Endothelial cell of umbilical vein (primary cell): ENCODE results near the gene SHOX. TPM values are rescaled to one million over a fixed set of nuclear protein-coding genes. Genes with fewer than 3 reads are reported as not detected.

ENCODE experiments used
- BruUV-seq: library from RNA; stranded (reverse); fragments of 400-500 nt; replicated peaks from 2 replicates; lab custom pipeline; 2021; lab: Mats Ljungman, UMichigan
- CTCF ChIA-PET: fragments of 300-600, 350-600 bp; sonication (Branson Sonifier 250); formaldehyde crosslinking; loops from one replicate; lab custom pipeline; 2021; ENCODE audit warnings: antibody characterized with exemption, inconsistent platforms; lab: Charles Lee
- POLR2A ChIA-PET: fragments of 300-600, 350-600 bp; sonication (Branson Sonifier 250); formaldehyde crosslinking; loops from one replicate; lab custom pipeline; 2021; ENCODE audit warnings: antibody characterized with exemption, inconsistent platforms; lab: Charles Lee
- DNase-seq: peaks from one replicate; pipeline ENCODE4 v3.0.0-alpha.2; 2011; ENCODE audit warnings: low read depth, low spot score
- FAIRE-seq: peaks from 2 replicates; lab custom pipeline; 2011; peaks lifted over from hg19 to GRCh38; lab: Jason Lieb, UNC
- H2AFZ ChIP-seq: 2 replicates; pipeline ENCODE4 v1.6.0; 2012; ENCODE audit warnings: low read depth, low read length, control low read depth, inconsistent platforms
- H3K27ac ChIP-seq: 2 replicates; pipeline ENCODE4 v1.5.1; 2011; ENCODE audit warnings: low read depth, mild to moderate bottlenecking, control low read depth, low read length, moderate library complexity; ENCODE audit not compliant: insufficient read depth
- H3K27me3 ChIP-seq, 2 experiments: 2 replicates each; pipeline versions ENCODE4 v1.6.0 to v1.6.1; 2011; ENCODE audit warnings: low read length in 2 of 2, mixed read lengths in 1 of 2; ENCODE audit not compliant: control insufficient read depth in 2 of 2, insufficient read depth in 2 of 2
- H3K36me3 ChIP-seq, 2 experiments: 2 replicates in 1 of 2; 3 replicates in 1 of 2; pipeline ENCODE4 v1.5.1; 2011; ENCODE audit warnings: low read length in 2 of 2, mild to moderate bottlenecking in 1 of 2, moderate library complexity in 1 of 2; ENCODE audit not compliant: control insufficient read depth in 2 of 2, insufficient read depth in 2 of 2; ENCODE audit errors: extremely low read depth in 1 of 2
- H3K4me1 ChIP-seq: 3 replicates; pipeline ENCODE4 v1.5.1; 2011; ENCODE audit warnings: mild to moderate bottlenecking, low read length; ENCODE audit not compliant: control insufficient read depth, insufficient read depth; ENCODE audit errors: extremely low read depth
- H3K4me2 ChIP-seq: 2 replicates; pipeline ENCODE4 v1.6.1; 2011; ENCODE audit warnings: low read length, control low read depth, mixed read lengths; ENCODE audit not compliant: insufficient read depth
- H3K4me3 ChIP-seq, 3 experiments: fragments of 200-600 bp in 1 of 3; sonication (generic), shearing (Covaris generic) in 1 of 3; replicated peaks in 1 of 3; 2 replicates each; pipeline ENCODE4 v1.5.1; 2011 to 2016; ENCODE audit warnings: control low read depth in 3 of 3, low read length in 3 of 3, mild to moderate bottlenecking in 2 of 3, inconsistent platforms in 1 of 3, low read depth in 1 of 3, moderate library complexity in 1 of 3; ENCODE audit not compliant: insufficient read depth in 1 of 3
- H3K79me2 ChIP-seq: 2 replicates; pipeline ENCODE4 v1.6.0; 2012; ENCODE audit warnings: low read length, inconsistent platforms; ENCODE audit not compliant: control insufficient read depth, insufficient read depth
- H3K9ac ChIP-seq: replicated peaks from 2 replicates; pipeline ENCODE3; 2011; ENCODE audit warnings: low read length, control low read depth; ENCODE audit not compliant: insufficient read depth; ENCODE audit errors: extremely low read depth
- H3K9me1 ChIP-seq: replicated peaks from 3 replicates; pipeline ENCODE4 v1.6.0; 2011; ENCODE audit warnings: mild to moderate bottlenecking, low read length; ENCODE audit not compliant: control insufficient read depth, insufficient read depth; ENCODE audit errors: extremely low read depth
- H3K9me3 ChIP-seq: replicated peaks from 2 replicates; pipeline ENCODE4 v1.5.1; 2012; ENCODE audit warnings: low read length, inconsistent platforms; ENCODE audit not compliant: control insufficient read depth, insufficient read depth
- H4K20me1 ChIP-seq: replicated peaks from 2 replicates; pipeline ENCODE3; 2011; ENCODE audit warnings: mild to moderate bottlenecking, low read length; ENCODE audit not compliant: control insufficient read depth, insufficient read depth; ENCODE audit errors: extremely low read depth
- CTCF ChIP-seq, 2 donors: IDR thresholded peaks; 1 replicate in 1 of 2; 2 replicates in 1 of 2; pipeline ENCODE4 v1.5.1; 2011; ENCODE audit warnings: low read length in 2 of 2, mild to moderate bottlenecking in 2 of 2, moderate library complexity in 2 of 2, control low read depth in 1 of 2, inconsistent platforms in 1 of 2, low read depth in 1 of 2; ENCODE audit not compliant: insufficient read depth in 1 of 2; ENCODE audit errors: extremely low read depth in 1 of 2
- EZH2 ChIP-seq: IDR thresholded peaks from 2 replicates; pipeline ENCODE4 v1.6.1; 2012; ENCODE audit warnings: borderline replicate concordance, low read depth, mild to moderate bottlenecking, moderate library complexity, low read length, inconsistent platforms; ENCODE audit not compliant: severe bottlenecking
- FOS ChIP-seq: IDR thresholded peaks from 2 replicates; pipeline ENCODE4 v1.6.1; 2011; ENCODE audit warnings: mild to moderate bottlenecking, low read length, moderate library complexity, borderline replicate concordance; ENCODE audit not compliant: insufficient read depth
- GATA2 ChIP-seq: IDR thresholded peaks from 2 replicates; pipeline ENCODE4 v1.7.0; 2011; ENCODE audit warnings: low read depth, mild to moderate bottlenecking, moderate library complexity, mixed read lengths, low read length; ENCODE audit not compliant: insufficient read length, insufficient read depth
- JUN ChIP-seq: IDR thresholded peaks from 2 replicates; pipeline ENCODE4 v1.6.1; 2011; ENCODE audit warnings: borderline replicate concordance, low read depth; ENCODE audit not compliant: insufficient read length, insufficient read depth
- MAX ChIP-seq: IDR thresholded peaks from 2 replicates; pipeline ENCODE4 v1.6.1; 2011; ENCODE audit not compliant: insufficient read depth, insufficient read length
- MYC ChIP-seq: IDR thresholded peaks from one replicate; pipeline ENCODE4 v1.6.1; 2011; ENCODE audit warnings: mild to moderate bottlenecking, low read depth, low read length
- POLR2A ChIP-seq: IDR thresholded peaks from 2 replicates; pipeline ENCODE4 v1.6.1; 2012; ENCODE audit warnings: low read depth, mild to moderate bottlenecking, control low read depth, low read length
- POLR2AphosphoS5 ChIP-seq: IDR thresholded peaks from 2 replicates; pipeline ENCODE4 v1.6.1; 2012; ENCODE audit warnings: low read depth, mild to moderate bottlenecking, control low read depth, low read length, moderate library complexity; ENCODE audit not compliant: insufficient read depth
- dilution Hi-C: fragments of 300-500 bp; cut with MboI; formaldehyde crosslinking; loops from one replicate; pipeline ENCODE4 v1.15.0; 2019; ENCODE audit warnings: low sequenced_read_pairs; ENCODE audit not compliant: extremely low pct_ligation_motif_present
- intact Hi-C: fragments of 100-400 bp; cut with micrococcal nuclease; formaldehyde crosslinking; loops from one replicate; pipeline ENCODE4 v1.10.0; 2022
- polyA plus RNA-seq, 4 experiments: library from polyadenylated mRNA; depleted of rRNA in 3 of 4; stranded (reverse) in 3 of 4; unstranded in 1 of 4; fragments of >200 nt; gene quantifications; 2 replicates each; pipeline versions ENCODE4 v1.2.1 to v1.2.3, GENCODE V29; 2011 to 2012; ENCODE audit warnings: missing spikeins in 1 of 4
- total RNA-seq: library from RNA; stranded (reverse); gene quantifications from 2 replicates; pipeline ENCODE4 v1.2.3, GENCODE V29; 2021

SHOX gene
- total and polyA plus RNA-seq, 2 donors (not counting 3 experiments of a cell fraction or from before 2014, with no cell fraction given), result not detected

GRCh38 chrX:590693-591404 is 39.7 kb upstream of the SHOX start:
- POLR2A ChIA-PET, result no interaction called here
- Histone ChIP-seq H3K36me3 (no peaks in the 10 kb centered on the region), H3K9ac (no peak overlapping the region), H2AFZ (no peak overlapping the region), H3K27ac (no peak overlapping the region), H3K27me3 (no peaks in the 10 kb centered on the region), H3K79me2 (no peaks in the 10 kb centered on the region), H3K9me1 (no peaks in the 10 kb centered on the region), H4K20me1 (no peaks in the 10 kb centered on the region), H3K4me3 (no peak overlapping the region), H3K4me2 (no peak overlapping the region), H3K9me3 (no peaks in the 10 kb centered on the region), H3K4me1 (no peaks in the 10 kb centered on the region)
- CTCF ChIA-PET, result no interaction called here
- intact Hi-C loops (no loop called here), dilution Hi-C loops (no loop called here)
- DNase-seq (no peak), FAIRE-seq (no peak)
- TF ChIP-seq GATA2 (no peak), JUN (no peak), MAX (no peak), FOS (no peak), POLR2AphosphoS5 (no peak), EZH2 (no peak), MYC (no peak), CTCF (IDR thresholded peaks at IDR 0.05; ENCODE audit: extremely low read depth in 1 of 2, insufficient read depth in 1 of 2, low read depth in 1 of 2, low read length in 2 of 2) (no peak), POLR2A (no peak)
- no TSS peak for BruUV-seq
